DND-41 (cell line): ENCODE data around the gene SOCS7.

Source experiments
- EZH2 ChIP-seq: IDR thresholded peaks from 3 replicates; pipeline ENCODE4 v1.6.1; 2012; ENCODE audit warnings: borderline replicate concordance, low read depth, mild to moderate bottlenecking, moderate library complexity, low read length, inconsistent platforms; ENCODE audit not compliant: severe bottlenecking
- TF ChIP-seq, protein P1 (sequence below): IDR thresholded peaks from 2 replicates; pipeline ENCODE4 v1.5.1; 2012; ENCODE audit warnings: borderline replicate concordance, low read length, moderate library complexity, mild to moderate bottlenecking; ENCODE audit not compliant: poor library complexity, severe bottlenecking; ENCODE audit errors: extremely low read depth

DNA sequence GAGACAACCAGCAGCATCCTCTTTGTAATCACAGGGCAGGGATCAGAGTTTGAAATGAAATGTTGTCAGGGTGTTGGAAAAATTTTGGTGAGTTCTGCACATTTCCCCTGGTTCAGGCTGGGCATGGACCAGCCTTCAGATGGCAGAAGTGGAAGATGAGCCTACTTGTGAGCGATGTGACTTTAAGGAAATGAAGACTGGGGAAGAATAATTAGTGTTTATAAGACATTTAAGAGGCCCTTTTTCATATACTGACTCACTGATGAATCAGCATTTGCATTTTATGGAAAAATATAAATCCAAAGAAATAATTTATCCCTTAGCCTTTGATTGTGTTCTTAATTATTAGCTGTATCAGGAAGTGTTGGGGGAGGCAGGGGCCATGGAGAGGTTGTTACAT, 28.7 kb upstream of the SOCS7 start:
- TF ChIP-seq, protein P1, sequence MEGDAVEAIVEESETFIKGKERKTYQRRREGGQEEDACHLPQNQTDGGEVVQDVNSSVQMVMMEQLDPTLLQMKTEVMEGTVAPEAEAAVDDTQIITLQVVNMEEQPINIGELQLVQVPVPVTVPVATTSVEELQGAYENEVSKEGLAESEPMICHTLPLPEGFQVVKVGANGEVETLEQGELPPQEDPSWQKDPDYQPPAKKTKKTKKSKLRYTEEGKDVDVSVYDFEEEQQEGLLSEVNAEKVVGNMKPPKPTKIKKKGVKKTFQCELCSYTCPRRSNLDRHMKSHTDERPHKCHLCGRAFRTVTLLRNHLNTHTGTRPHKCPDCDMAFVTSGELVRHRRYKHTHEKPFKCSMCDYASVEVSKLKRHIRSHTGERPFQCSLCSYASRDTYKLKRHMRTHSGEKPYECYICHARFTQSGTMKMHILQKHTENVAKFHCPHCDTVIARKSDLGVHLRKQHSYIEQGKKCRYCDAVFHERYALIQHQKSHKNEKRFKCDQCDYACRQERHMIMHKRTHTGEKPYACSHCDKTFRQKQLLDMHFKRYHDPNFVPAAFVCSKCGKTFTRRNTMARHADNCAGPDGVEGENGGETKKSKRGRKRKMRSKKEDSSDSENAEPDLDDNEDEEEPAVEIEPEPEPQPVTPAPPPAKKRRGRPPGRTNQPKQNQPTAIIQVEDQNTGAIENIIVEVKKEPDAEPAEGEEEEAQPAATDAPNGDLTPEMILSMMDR: no peak
- no peak for TF ChIP-seq EZH2
